Measurements from ENCODE around the gene SMTNL2. TPM values are rescaled to one million over a fixed set of nuclear protein-coding genes. Genes with fewer than 3 reads are reported as not detected.
"Not testable (repeated sequence)": the region's sequence is repeated elsewhere in the genome, so short reads cannot be mapped to it uniquely, and the experiment has no call there.

SMTNL2 gene
- total RNA-seq, 6 experiments from 2014 or later, result 0.12 to 0.25 (median 0.14) TPM; not detected in 3

GRCh38 chr17:4623249-4623648 lies 38.9 kb downstream of the SMTNL2 start:
- Histone ChIP-seq H3K9me3 (no peaks in the 10 kb centered on the region), H3K4me3 (no peak overlapping the region), H3K4me1 (no peaks in the 10 kb centered on the region), H3K27ac (no peak overlapping the region), H3K36me3 (no peaks in the 10 kb centered on the region), H3K27me3 (no peaks in the 10 kb centered on the region)
- TF ChIP-seq CTCF (IDR thresholded peaks at IDR 0.05) (no peak), POLR2A (IDR thresholded peaks at IDR 0.05) (no peak)
- DNase-seq, result no peak
- no peak for ATAC-seq
- 46% methylated on average over 2 of the region's 2 CpGs for WGBS (ENCODE audit: insufficient coverage, low coverage, low lambda C conversion rate, missing lambda C conversion rate)
- intact Hi-C loops (cut with DNase I), result loop anchor here in 1 of 2 donors (10.0 kb wide), 1 partner anchor 48 kb away; no protein-coding TSS in a partner anchor

GRCh38 chr17:4624451-4624911 lies 40.2 kb downstream of the SMTNL2 start:
- not testable (repeated sequence) for H3K27ac ChIP-seq, DNase-seq, H3K4me1 ChIP-seq, H3K36me3 ChIP-seq, ATAC-seq, H3K9me3 ChIP-seq, H3K4me3 ChIP-seq, H3K27me3 ChIP-seq
- intact Hi-C loops (cut with DNase I), result loop anchor here in 1 of 2 donors (10.0 kb wide), 1 partner anchor 50 kb away; no protein-coding TSS in a partner anchor
- 73% methylated on average over 2 of the region's 3 CpGs for WGBS (ENCODE audit: insufficient coverage, low coverage, low lambda C conversion rate, missing lambda C conversion rate)

GRCh38 chr17:4625181-4625617 lies 40.9 kb downstream of the SMTNL2 start:
- no peak for DNase-seq
- no peak for ATAC-seq
- 85% methylated on average over 12 of the region's 12 CpGs for WGBS (ENCODE audit: insufficient coverage, low coverage, low lambda C conversion rate, missing lambda C conversion rate)

GRCh38 chr17:4626734-4627256 lies 42.5 kb downstream of the SMTNL2 start:
- intact Hi-C loops (cut with DNase I), result loop anchor here (5.0 to 10.0 kb wide), 2 partner anchors 52 to 59 kb away; no protein-coding TSS in a partner anchor
- WGBS (ENCODE audit: insufficient coverage, low coverage, low lambda C conversion rate, missing lambda C conversion rate), result 61% methylated on average over 4 of the region's 4 CpGs
- no peak overlapping the region for H3K27ac ChIP-seq
- H3K27me3 ChIP-seq, result no peaks in the 10 kb centered on the region
- ATAC-seq, result no peak
- DNase-seq, result no peak
- H3K36me3 ChIP-seq, result no peaks in the 10 kb centered on the region
- no peaks in the 10 kb centered on the region for H3K4me1 ChIP-seq
- TF ChIP-seq CTCF (IDR thresholded peaks at IDR 0.05) (no peak), POLR2A (IDR thresholded peaks at IDR 0.05) (no peak)
- no peaks in the 10 kb centered on the region for H3K9me3 ChIP-seq
- no peak overlapping the region for H3K4me3 ChIP-seq

More at GRCh38 chr17:4625181-4625617, 40.9 kb downstream of the SMTNL2 start:
- Histone ChIP-seq H3K27ac (no peak overlapping the region), H3K4me1 (no peaks in the 10 kb centered on the region), H3K9me3 (no peaks in the 10 kb centered on the region), H3K27me3 (no peaks in the 10 kb centered on the region), H3K36me3 (no peaks in the 10 kb centered on the region), H3K4me3 (no peak overlapping the region)
- TF ChIP-seq CTCF (IDR thresholded peaks at IDR 0.05) (no peak), POLR2A (IDR thresholded peaks at IDR 0.05) (no peak)
- intact Hi-C loops (cut with DNase I), result loop anchor here (5.0 to 10.0 kb wide), 2 partner anchors 50 to 58 kb away; no protein-coding TSS in a partner anchor

GRCh38 chr17:4631431-4631830 lies 47.1 kb downstream of the SMTNL2 start:
- TF ChIP-seq CTCF (IDR thresholded peaks at IDR 0.05) (no peak), POLR2A (IDR thresholded peaks at IDR 0.05) (no peak)
- 88% methylated on average over 7 of the region's 8 CpGs for WGBS (ENCODE audit: insufficient coverage, low coverage, low lambda C conversion rate, missing lambda C conversion rate)
- intact Hi-C loops (cut with DNase I), result no loop called here
- no peaks in the 10 kb centered on the region for H3K4me1 ChIP-seq
- no peaks in the 10 kb centered on the region for H3K27me3 ChIP-seq
- H3K4me3 ChIP-seq, result no peak overlapping the region
- no peaks in the 10 kb centered on the region for H3K9me3 ChIP-seq
- no peak for DNase-seq
- H3K36me3 ChIP-seq, result no peaks in the 10 kb centered on the region
- no peak for ATAC-seq
- no peak overlapping the region for H3K27ac ChIP-seq

Data from right lobe of liver (tissue), 6 donors.